Measurements from ENCODE around the gene ABCC4.

GRCh38 chr13:95067303-95067702 is 233.9 kb downstream of the ABCC4 start:
- TF ChIP-seq YY1 (IDR thresholded peaks at IDR 0.05; ENCODE audit: extremely low read depth, insufficient replicate concordance, low read depth, low read length): no peak
- TF ChIP-seq RAD21 (IDR thresholded peaks at IDR 0.05; ENCODE audit: low read depth): no peak
